Measurements from ENCODE around the gene PRUNE2.

The PRUNE2 gene

DNA sequence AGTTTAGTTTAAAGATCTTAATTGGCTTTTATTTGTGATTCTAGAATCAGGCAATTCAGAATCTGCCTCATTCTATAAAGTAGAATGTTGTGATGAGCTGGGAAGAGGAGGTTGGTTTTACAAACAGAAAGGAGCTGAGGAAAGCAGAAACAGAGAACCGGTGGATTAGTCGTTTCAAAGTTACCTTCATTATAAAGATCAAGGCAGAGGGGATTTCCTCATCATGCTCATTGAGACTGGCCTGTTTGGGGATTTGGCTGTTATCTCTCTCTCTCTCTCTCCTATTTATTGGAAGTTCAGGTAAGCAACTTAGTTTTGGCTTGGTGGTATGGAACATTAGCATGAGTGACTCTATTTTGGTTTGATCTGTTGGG is 313.0 kb downstream of the PRUNE2 start:
- TF ChIP-seq, protein P1, sequence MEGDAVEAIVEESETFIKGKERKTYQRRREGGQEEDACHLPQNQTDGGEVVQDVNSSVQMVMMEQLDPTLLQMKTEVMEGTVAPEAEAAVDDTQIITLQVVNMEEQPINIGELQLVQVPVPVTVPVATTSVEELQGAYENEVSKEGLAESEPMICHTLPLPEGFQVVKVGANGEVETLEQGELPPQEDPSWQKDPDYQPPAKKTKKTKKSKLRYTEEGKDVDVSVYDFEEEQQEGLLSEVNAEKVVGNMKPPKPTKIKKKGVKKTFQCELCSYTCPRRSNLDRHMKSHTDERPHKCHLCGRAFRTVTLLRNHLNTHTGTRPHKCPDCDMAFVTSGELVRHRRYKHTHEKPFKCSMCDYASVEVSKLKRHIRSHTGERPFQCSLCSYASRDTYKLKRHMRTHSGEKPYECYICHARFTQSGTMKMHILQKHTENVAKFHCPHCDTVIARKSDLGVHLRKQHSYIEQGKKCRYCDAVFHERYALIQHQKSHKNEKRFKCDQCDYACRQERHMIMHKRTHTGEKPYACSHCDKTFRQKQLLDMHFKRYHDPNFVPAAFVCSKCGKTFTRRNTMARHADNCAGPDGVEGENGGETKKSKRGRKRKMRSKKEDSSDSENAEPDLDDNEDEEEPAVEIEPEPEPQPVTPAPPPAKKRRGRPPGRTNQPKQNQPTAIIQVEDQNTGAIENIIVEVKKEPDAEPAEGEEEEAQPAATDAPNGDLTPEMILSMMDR (IDR thresholded peaks at IDR 0.05; ENCODE audit: insufficient read depth, low read length), result no peak
- no peak for TF ChIP-seq REST (IDR thresholded peaks at IDR 0.05; ENCODE audit: insufficient replicate concordance, low read depth)
- TF ChIP-seq POLR2AphosphoS5 (IDR thresholded peaks at IDR 0.05; ENCODE audit: low read depth), result no peak
- no peak for TF ChIP-seq SPI1 (IDR thresholded peaks at IDR 0.05; ENCODE audit: borderline replicate concordance, low read depth)
- no peak for TF ChIP-seq GABPA (IDR thresholded peaks at IDR 0.05; ENCODE audit: low read depth)
- no peak for DNase-seq (ENCODE audit: low read depth in 1 of 2, low spot score in 1 of 2)
- H3K4me3 ChIP-seq (replicated peaks; ENCODE audit: insufficient read depth, low read length), result no peak overlapping the region
- H3K27me3 ChIP-seq (ENCODE audit: insufficient read depth, poor library complexity, severe bottlenecking), result no peaks in the 10 kb centered on the region
- H3K27ac ChIP-seq (replicated peaks), result peak overlapping the region; percentile 58

DNA sequence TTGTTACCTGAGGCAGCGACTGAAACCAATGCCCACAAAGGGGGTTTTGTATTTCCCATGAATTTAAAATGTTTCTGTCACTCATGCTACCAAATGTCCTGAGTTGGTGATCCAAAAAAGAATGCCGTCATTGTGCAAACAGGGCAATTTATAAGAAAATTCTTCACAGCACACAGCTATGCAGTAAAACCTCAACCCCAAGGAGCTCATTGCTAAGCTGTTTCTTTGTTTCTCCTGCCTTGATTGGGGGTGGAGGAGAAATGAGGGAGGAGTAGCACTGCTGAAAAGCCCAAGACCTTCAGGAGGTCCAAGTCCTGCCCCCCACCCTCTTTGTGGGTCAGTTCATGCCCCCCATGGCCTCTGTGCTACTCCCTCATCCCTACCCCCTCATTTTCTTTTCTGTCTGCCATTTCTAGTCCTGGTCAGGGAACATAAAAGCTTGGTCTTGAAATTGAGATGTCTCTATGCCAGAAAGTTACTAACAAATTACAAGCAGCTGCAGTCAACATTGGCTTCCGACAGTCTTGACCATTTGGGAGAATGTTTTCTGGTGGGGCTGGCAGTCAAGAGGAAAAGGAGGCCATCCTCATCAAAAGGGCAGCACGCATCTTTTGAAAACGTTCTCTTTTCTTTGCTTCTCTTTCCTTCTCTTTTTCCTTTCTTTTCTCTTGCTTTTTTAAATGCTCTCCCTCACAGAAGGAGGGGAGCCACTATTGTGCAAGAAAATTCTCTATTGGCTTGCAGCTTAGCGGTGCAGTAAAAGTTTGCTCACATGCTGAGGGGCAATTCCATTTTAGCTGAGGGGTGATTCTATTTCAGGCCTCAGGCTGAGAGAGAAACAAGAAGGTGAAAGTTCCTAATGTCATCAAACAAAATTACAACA is 313.6 kb downstream of the PRUNE2 start:
- no peak for DNase-seq (ENCODE audit: low read depth in 1 of 2, low spot score in 1 of 2)
- peak overlapping the region; percentile 58 for H3K27ac ChIP-seq (replicated peaks)
- no peak for TF ChIP-seq REST (IDR thresholded peaks at IDR 0.05; ENCODE audit: insufficient replicate concordance, low read depth)
- TF ChIP-seq, protein P1 (IDR thresholded peaks at IDR 0.05; ENCODE audit: insufficient read depth, low read length), result no peak
- no peak for TF ChIP-seq POLR2AphosphoS5 (IDR thresholded peaks at IDR 0.05; ENCODE audit: low read depth)
- TF ChIP-seq SPI1 (IDR thresholded peaks at IDR 0.05; ENCODE audit: borderline replicate concordance, low read depth), result no peak
- no peak for TF ChIP-seq GABPA (IDR thresholded peaks at IDR 0.05; ENCODE audit: low read depth)

GRCh38 chr9:76591256-76591950 is 314.5 kb downstream of the PRUNE2 start:
- peak overlapping the region; percentile 58 for H3K27ac ChIP-seq (replicated peaks)
- DNase-seq (ENCODE audit: low read depth in 1 of 2, low spot score in 1 of 2), result peak; percentile 71 to 95
- TF ChIP-seq SPI1 (IDR thresholded peaks at IDR 0.05; ENCODE audit: borderline replicate concordance, low read depth), result no peak
- TF ChIP-seq POLR2AphosphoS5 (IDR thresholded peaks at IDR 0.05; ENCODE audit: low read depth), result no peak
- TF ChIP-seq, protein P1 (IDR thresholded peaks at IDR 0.05; ENCODE audit: insufficient read depth, low read length), result no peak
- TF ChIP-seq GABPA (IDR thresholded peaks at IDR 0.05; ENCODE audit: low read depth), result no peak
- no peak for TF ChIP-seq REST (IDR thresholded peaks at IDR 0.05; ENCODE audit: insufficient replicate concordance, low read depth)

More for the DNA sequence above, 313.6 kb downstream of the PRUNE2 start:
- no peak overlapping the region for H3K4me3 ChIP-seq (replicated peaks; ENCODE audit: insufficient read depth, low read length)
- H3K27me3 ChIP-seq (ENCODE audit: insufficient read depth, poor library complexity, severe bottlenecking), result no peaks in the 10 kb centered on the region

More at GRCh38 chr9:76591256-76591950, 314.5 kb downstream of the PRUNE2 start:
- Histone ChIP-seq H3K4me3 (replicated peaks; ENCODE audit: insufficient read depth, low read length) (no peak overlapping the region), H3K27me3 (ENCODE audit: insufficient read depth, poor library complexity, severe bottlenecking) (no peaks in the 10 kb centered on the region)

Data from HL-60 (cell line).